Fibroblast of pulmonary artery (primary cell): ENCODE results near the gene ARHGEF12.
A peak's percentile ranks its signal among the peaks of the same experiment; 100 is the strongest.

Source experiments
- DNase-seq: peaks from one replicate; pipeline ENCODE4 v3.0.0-alpha.2; 2010; ENCODE audit warnings: low read depth
- H3K4me3 ChIP-seq: replicated peaks from 2 replicates; pipeline ENCODE4 v1.5.1; 2011; ENCODE audit warnings: low read depth, mild to moderate bottlenecking, control low read depth, low read length, moderate library complexity
- CTCF ChIP-seq: IDR thresholded peaks from 2 replicates; pipeline ENCODE4 v1.5.1; 2011; ENCODE audit warnings: mild to moderate bottlenecking, control low read depth, low read length, inconsistent platforms; ENCODE audit errors: missing control alignments

The ARHGEF12 gene

GRCh38 chr11:120513436-120514315 lies 177.5 kb downstream of the ARHGEF12 start:
- H3K4me3 ChIP-seq, result no peak overlapping the region
- no peak for DNase-seq
- no peak for TF ChIP-seq CTCF

- no peak for TF ChIP-seq CTCF
- no peak overlapping the region for H3K4me3 ChIP-seq
- DNase-seq, result no peak
Observed at GRCh38 chr11:120514541-120515121, 178.4 kb downstream of the ARHGEF12 start.

- DNase-seq, result no peak
- no peak for TF ChIP-seq CTCF
- H3K4me3 ChIP-seq, result no peak overlapping the region
Observed at GRCh38 chr11:120515186-120515723, 179.0 kb downstream of the ARHGEF12 start.

GRCh38 chr11:120516461-120517389 lies 180.5 kb downstream of the ARHGEF12 start:
- no peak for DNase-seq
- no peak overlapping the region for H3K4me3 ChIP-seq
- no peak for TF ChIP-seq CTCF

- H3K4me3 ChIP-seq, result no peak overlapping the region
- DNase-seq, result peak; percentile 29
- no peak for TF ChIP-seq CTCF
Observed at GRCh38 chr11:120517390-120517761, 181.2 kb downstream of the ARHGEF12 start.

GRCh38 chr11:120517801-120518291 lies 181.6 kb downstream of the ARHGEF12 start:
- DNase-seq, result peak; percentile 13
- H3K4me3 ChIP-seq, result no peak overlapping the region
- no peak for TF ChIP-seq CTCF
